NCI-H2196 (cell line): Measurements from ENCODE around the gene ZNF793.
A peak's percentile ranks its signal among the peaks of the same experiment; 100 is the strongest.

ENCODE experiments used
- DNase-seq: peaks from one replicate; lab custom pipeline; 2025; ENCODE audit not compliant: unreplicated experiment; lab: John Stamatoyannopoulos, UW

ZNF793 gene

GRCh38 chr19:37506387-37507166, at the start of gene ZNF793:
ZNF793 (plus strand) TSS chr19:37506939; CDS start chr19:37523440, 16,501 bp downstream.
- peak; percentile 82 for DNase-seq

- no peak for DNase-seq
These were observed 40.4 kb upstream of the ZNF793 start for GRCh38 chr19:37466277-37466797.

DNA sequence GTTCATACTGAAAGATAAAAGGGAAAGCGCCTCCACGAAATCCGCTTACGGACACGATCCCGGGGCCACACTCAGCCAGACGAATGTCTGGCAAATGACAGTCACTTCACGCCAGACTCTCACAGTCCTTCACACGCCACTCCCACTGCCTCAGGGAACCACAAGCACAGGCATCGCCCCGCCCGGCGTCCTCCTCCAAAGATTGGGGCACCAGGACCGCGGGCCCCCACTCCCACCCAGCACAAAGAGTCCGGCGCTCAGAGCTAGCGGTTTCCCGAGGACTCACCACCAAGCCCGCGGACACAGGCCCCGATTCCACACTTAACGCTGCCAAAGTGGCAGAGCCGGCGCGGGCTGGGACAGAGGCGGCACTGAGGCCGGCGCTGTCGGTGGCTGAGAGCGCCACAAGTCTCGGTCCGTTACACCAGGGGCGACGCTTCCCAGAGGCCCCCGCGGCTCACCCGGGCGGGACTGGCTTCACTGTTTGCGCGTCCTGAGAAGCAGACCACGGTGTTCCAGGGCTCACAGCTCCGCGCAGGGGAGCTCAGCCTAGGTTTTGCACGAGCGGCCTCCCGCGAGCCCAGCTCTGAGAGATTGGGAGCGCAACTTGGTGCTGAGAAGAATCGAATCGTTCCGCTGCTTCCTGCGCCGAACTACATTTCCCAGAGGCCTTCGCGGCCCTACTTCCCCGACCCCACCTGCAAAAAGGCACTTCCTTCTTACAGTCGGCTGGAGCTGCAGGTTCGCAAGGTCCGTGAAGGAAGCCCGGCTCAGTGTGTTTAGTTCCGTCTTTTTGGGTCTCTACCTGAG, 39.7 kb upstream of the ZNF793 start, which contains the start of gene ZNF569:
Gene ZNF569 (minus strand): TSS at position 647 of the 810 bp plus-strand sequence. CDS start 22,523 bp downstream, outside the sequence.
- DNase-seq: peak; percentile 83

DNA sequence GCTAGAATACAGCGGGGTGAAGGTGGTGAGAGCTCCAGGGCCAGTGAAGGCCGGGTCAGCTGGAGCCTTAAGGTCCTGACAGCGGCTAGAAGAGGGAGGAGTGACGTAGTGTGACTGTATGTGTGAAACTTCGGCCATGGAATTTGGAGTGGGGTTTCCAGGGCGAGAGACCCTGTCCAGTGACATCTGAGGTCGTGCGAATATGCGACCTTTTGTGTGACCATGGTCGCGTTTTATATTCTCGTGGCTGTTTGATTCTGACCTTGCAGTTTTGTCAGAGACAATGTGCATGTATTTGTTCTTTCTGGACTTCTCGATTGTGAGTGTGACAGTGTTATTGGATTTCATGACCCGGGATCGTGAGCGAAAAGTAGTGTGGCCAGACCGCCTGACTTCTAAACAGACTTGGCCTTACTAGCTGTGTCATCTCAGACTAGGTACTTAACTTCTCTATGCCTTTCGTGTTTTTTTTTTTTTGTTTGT, 39.1 kb upstream of the ZNF793 start:
- DNase-seq: no peak

DNA sequence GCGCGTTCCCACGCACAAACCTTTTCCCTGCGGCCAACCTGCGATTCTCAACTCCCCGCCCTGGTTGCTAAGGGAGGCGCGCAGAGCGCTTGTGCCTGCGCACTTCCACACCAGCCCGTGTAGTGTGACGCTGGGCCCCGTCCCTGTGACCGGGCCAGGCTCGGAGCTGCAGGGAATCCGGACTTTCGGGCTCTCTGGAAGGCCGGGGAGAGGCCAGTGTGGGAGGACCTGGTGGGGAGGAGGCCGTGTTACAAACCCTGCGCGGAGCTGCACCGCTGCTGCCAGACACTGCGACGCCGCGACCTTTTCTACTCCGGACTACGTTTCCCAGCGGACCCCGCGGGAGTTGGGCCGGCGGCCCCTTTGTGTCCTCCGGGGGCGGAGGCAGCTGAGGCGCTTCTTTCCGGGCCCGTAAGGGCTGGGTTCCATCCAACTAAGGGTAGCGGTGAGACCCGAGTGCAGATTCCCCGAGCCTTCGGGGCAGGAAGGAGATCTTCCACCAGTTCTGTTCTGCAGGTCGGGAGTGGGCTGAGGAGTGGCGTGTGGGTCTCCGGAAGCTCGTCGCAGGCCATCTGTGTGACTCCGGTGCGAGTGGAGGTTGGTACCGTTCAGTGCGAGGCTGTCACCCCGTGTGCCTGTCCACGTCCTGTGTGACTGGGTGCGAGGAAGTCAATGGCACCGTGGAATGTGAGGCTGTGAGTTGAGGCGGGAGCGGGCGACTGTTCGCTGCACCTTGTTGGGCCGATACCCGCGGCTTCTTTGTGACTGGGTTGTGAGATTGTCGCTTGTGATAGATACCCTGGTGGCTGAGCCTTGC, 37.6 kb upstream of the ZNF793 start, which contains the start of gene ZNF570:
Gene ZNF570 (plus strand): TSS at position 396 of the 817 bp plus-strand sequence. CDS start 999 bp downstream, outside the sequence.
- DNase-seq: peak; percentile 88

DNA sequence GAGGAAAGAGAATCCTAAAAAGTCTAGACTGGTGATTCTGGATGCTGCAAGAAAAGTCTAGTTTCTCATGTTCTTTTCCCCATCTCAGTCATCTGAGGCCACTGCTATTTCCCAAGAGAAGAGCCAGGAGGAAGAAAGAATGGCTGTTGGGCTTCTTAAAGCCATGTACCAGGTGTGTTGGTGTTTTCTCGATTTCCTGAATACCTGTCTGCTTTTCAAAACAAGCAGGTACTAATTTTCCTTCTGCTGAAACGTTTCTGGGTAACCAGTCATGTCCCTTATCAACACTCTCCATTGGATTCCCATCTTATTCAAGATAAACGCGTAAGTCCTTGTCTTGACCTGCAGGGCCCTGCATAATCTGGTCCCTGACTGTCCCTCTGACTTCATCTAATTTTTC, 36.5 kb upstream of the ZNF793 start:
- no peak for DNase-seq

- DNase-seq: no peak
These were observed 34.6 kb upstream of the ZNF793 start for GRCh38 chr19:37472165-37472564.

- DNase-seq: no peak
These were observed 22.2 kb upstream of the ZNF793 start for GRCh38 chr19:37484406-37485168.

DNA sequence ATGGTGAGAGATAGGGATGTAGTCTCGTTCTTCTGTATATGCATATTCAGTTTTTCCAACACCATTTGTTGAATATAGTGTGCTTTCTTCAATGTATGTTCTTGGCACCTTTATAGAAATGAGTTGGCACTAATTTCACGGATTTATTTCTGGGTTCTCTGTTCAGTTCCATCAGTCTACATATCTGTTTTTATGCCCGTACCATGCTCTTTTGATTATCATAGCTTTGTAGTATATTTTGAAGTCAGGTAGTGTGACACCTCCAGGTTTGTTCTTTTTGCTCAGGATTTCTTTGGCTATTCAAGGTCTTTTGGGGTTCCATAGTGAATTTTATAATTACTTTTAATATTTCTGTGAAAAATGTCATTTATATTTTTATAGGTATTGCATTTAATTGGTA, 14.5 kb upstream of the ZNF793 start:
- no peak for DNase-seq

GRCh38 chr19:37505958-37506386, 767 bp upstream of the ZNF793 start:
- DNase-seq: no peak

DNA sequence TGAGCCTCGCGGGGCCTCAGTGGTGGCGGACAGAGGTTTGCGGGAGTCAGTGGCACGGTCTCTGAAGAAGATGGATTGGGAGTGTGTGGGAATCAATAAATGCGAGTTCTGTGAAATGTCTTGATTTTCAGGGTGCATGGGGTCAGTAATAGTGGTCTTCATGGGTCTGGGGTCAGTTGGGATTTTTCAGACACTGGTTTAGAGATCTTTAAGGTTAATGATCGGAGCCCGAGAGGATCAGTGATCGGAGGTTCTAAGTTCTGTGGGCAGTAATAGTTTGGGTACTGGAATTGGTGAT, 377 bp downstream of the ZNF793 start:
- DNase-seq: no peak

GRCh38 chr19:37511186-37511585, 4.4 kb downstream of the ZNF793 start:
- no peak for DNase-seq

DNA sequence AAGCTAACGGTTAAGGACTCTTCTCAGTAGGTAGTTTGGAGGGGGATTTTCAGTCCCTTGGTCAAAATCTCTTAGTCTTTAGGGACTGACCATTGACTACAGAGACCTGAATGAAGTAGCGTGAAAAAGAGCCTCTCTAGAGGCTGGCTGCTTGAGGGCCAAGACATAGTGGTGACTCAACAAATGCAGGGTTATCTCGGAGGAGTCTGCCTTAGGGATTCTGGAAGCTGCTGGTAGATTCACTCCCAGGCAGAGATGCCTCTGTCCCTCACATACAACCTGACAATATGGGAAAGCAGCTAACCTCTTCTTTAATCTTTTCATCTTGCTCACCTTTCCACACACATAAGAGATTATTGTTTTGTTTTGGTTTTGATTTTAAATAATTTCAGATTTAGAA, 5.1 kb downstream of the ZNF793 start:
- DNase-seq: no peak

DNA sequence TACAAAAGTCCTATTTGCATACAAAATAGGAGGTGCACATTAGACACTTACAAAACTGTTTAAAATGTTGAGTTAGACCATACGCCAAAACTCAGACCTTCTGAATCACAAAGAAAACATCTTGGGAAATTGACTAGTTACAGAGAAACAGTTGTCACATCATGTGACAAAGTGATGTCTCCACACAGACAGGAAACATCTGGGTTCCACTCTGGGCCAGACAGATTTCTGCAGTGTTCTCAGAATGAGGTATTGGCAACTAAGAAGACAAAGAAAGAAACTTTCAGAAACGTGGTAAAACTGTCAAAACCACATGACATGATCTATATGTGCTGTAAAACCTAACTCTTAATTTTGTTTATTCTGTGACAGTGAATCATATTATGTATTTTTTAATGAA, 6.7 kb downstream of the ZNF793 start:
- DNase-seq: no peak

- DNase-seq: no peak
These were observed 13.2 kb downstream of the ZNF793 start for GRCh38 chr19:37519890-37520289.

DNA sequence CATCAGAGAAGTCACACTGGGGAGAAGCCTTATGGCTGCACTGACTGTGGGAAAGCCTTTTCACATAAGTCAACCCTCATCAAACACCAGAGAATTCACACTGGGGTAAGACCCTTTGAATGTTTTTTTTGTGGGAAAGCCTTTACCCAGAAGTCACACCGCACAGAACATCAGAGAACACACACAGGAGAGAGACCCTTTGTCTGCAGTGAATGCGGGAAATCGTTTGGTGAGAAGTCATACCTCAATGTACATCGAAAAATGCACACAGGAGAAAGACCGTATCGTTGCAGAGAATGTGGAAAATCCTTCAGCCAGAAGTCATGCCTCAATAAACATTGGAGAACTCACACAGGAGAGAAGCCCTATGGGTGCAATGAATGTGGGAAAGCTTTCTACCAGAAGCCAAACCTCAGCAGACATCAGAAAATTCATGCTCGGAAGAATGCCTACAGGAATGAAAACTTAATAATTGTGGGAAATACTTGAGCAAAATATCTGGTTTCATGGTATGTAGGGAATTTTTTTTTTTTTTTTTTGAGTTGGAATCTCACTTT, 30.7 kb downstream of the ZNF793 start:
- DNase-seq: no peak

GRCh38 chr19:37551129-37551993, 44.6 kb downstream of the ZNF793 start:
- DNase-seq: no peak

DNA sequence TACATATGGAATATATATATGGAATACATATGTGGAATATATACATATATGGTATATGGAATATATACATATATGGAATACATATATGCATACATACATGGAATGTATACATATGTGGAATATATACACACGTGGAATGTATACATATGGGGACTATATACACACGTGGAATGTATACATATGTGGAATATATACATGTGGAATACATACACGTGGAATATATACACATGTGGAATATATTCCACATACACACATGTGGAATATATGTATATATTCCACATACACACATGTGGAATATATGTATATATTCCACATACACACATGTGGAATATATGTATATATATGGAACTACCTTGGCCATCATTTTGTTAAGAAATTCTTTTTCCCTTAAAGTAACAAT, 56.8 kb downstream of the ZNF793 start:
- no peak for DNase-seq
